Measurements from ENCODE around the gene AKIRIN2. TPM values are rescaled to one million over a fixed set of nuclear protein-coding genes. Genes with fewer than 3 reads are reported as not detected.

Gene AKIRIN2
- total and polyA plus RNA-seq, 9 of the 15 experiments (the other 6 are each of a cell fraction or from before 2014, with no cell fraction given), result 5.8 to 63.9 (median 28.1) TPM

DNA sequence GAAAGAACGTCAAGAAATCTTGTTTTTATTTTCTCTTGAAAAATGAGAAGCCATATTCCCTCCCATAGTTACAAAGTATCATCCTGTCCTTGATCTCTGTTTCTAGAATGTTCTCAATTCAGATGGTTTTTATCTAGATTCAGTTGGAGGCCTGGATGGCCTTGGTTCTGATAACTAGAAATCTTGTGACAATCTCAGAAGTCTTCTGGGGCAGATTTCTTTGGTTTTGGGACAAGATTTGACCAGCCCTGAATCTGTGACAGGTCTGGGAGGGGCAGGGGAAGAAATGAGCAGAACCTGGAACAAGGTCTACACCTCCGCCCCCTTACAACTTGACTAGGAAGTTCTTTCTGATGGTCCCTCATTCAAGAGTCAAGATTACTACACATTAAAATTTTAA lies 41.4 kb upstream of the AKIRIN2 start (continued):
- TF ChIP-seq, protein P1, sequence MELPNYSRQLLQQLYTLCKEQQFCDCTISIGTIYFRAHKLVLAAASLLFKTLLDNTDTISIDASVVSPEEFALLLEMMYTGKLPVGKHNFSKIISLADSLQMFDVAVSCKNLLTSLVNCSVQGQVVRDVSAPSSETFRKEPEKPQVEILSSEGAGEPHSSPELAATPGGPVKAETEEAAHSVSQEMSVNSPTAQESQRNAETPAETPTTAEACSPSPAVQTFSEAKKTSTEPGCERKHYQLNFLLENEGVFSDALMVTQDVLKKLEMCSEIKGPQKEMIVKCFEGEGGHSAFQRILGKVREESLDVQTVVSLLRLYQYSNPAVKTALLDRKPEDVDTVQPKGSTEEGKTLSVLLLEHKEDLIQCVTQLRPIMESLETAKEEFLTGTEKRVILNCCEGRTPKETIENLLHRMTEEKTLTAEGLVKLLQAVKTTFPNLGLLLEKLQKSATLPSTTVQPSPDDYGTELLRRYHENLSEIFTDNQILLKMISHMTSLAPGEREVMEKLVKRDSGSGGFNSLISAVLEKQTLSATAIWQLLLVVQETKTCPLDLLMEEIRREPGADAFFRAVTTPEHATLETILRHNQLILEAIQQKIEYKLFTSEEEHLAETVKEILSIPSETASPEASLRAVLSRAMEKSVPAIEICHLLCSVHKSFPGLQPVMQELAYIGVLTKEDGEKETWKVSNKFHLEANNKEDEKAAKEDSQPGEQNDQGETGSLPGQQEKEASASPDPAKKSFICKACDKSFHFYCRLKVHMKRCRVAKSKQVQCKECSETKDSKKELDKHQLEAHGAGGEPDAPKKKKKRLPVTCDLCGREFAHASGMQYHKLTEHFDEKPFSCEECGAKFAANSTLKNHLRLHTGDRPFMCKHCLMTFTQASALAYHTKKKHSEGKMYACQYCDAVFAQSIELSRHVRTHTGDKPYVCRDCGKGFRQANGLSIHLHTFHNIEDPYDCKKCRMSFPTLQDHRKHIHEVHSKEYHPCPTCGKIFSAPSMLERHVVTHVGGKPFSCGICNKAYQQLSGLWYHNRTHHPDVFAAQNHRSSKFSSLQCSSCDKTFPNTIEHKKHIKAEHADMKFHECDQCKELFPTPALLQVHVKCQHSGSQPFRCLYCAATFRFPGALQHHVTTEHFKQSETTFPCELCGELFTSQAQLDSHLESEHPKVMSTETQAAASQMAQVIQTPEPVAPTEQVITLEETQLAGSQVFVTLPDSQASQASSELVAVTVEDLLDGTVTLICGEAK (IDR thresholded peaks at IDR 0.05), result no peak
- TF ChIP-seq, protein P1 (CRISPR knock-in tag; IDR thresholded peaks at IDR 0.05), result no peak
- no peak for TF ChIP-seq RBM34 (IDR thresholded peaks at IDR 0.05; ENCODE audit: borderline replicate concordance, insufficient read depth, low read length)
- TF ChIP-seq CHD4 (IDR thresholded peaks at IDR 0.05; ENCODE audit: insufficient read depth, insufficient replicate concordance, low read depth, low read length, poor library complexity, severe bottlenecking), result no peak
- peak in 1 of 2 experiments; percentile 77; a peak in 2 of 4 replicates for TF ChIP-seq RCOR1 (IDR thresholded peaks at IDR 0.05; ENCODE audit: borderline replicate concordance in 1 of 2, low read depth in 2 of 2, low read length in 2 of 2)
- TF ChIP-seq, protein P2, sequence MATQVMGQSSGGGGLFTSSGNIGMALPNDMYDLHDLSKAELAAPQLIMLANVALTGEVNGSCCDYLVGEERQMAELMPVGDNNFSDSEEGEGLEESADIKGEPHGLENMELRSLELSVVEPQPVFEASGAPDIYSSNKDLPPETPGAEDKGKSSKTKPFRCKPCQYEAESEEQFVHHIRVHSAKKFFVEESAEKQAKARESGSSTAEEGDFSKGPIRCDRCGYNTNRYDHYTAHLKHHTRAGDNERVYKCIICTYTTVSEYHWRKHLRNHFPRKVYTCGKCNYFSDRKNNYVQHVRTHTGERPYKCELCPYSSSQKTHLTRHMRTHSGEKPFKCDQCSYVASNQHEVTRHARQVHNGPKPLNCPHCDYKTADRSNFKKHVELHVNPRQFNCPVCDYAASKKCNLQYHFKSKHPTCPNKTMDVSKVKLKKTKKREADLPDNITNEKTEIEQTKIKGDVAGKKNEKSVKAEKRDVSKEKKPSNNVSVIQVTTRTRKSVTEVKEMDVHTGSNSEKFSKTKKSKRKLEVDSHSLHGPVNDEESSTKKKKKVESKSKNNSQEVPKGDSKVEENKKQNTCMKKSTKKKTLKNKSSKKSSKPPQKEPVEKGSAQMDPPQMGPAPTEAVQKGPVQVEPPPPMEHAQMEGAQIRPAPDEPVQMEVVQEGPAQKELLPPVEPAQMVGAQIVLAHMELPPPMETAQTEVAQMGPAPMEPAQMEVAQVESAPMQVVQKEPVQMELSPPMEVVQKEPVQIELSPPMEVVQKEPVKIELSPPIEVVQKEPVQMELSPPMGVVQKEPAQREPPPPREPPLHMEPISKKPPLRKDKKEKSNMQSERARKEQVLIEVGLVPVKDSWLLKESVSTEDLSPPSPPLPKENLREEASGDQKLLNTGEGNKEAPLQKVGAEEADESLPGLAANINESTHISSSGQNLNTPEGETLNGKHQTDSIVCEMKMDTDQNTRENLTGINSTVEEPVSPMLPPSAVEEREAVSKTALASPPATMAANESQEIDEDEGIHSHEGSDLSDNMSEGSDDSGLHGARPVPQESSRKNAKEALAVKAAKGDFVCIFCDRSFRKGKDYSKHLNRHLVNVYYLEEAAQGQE (IDR thresholded peaks at IDR 0.05; ENCODE audit: borderline replicate concordance), result no peak
- TF ChIP-seq, protein P2 (CRISPR knock-in tag; IDR thresholded peaks at IDR 0.05; ENCODE audit: low read depth), result no peak
